IMR-90 (cell line): Measurements from ENCODE around the gene HLA-DOA. TPM values are rescaled to one million over a fixed set of nuclear protein-coding genes. Genes with fewer than 3 reads are reported as not detected.

ENCODE experiments used
- ATAC-seq: fragments of 200-7000 bp; cut with Tn5 transposase; 2 replicates; pipeline ENCODE4 v1.9.1; 2020; ENCODE audit warnings: low read depth, mild to moderate bottlenecking, moderate library complexity
- BruUV-seq: library from RNA; stranded (reverse); fragments of 400-500 nt; replicated peaks from 2 replicates; lab custom pipeline; 2021; lab: Mats Ljungman, UMichigan
- CTCF ChIA-PET: fragments of 300-600 bp; formaldehyde crosslinking; extraction: SDS; loops from one replicate; lab custom pipeline; 2021; ENCODE audit warnings: antibody characterized with exemption; lab: Yijun Ruan, JAX
- POLR2A ChIA-PET: fragments of 300-600 bp; sonication (Branson Sonifier 250); formaldehyde crosslinking; loops from one replicate; lab custom pipeline; 2022; ENCODE audit warnings: antibody characterized with exemption; ENCODE audit not compliant: unreplicated experiment; lab: Charles Lee
- DNase-seq: peaks from one replicate; pipeline ENCODE4 v3.0.0; 2013
- H2AFZ ChIP-seq: replicated peaks from 2 replicates; pipeline ENCODE3; 2013; ENCODE audit warnings: low read length, mild to moderate bottlenecking; ENCODE audit not compliant: poor library complexity
- H2AK5ac ChIP-seq: 2 replicates; pipeline ENCODE4 v1.6.1; 2013; ENCODE audit warnings: low read depth, low read length, inconsistent platforms
- H2AK9ac ChIP-seq: replicated peaks from 2 replicates; pipeline ENCODE3; 2013; ENCODE audit warnings: mild to moderate bottlenecking, low read depth, low read length, moderate library complexity; ENCODE audit not compliant: poor library complexity
- H2BK120ac ChIP-seq: 2 replicates; pipeline ENCODE4 v1.6.1; 2013; ENCODE audit warnings: low read depth, low read length, inconsistent platforms
- H2BK15ac ChIP-seq: 3 replicates; pipeline ENCODE4 v1.6.1; 2013; ENCODE audit warnings: low read depth, low read length, inconsistent platforms
- H2BK20ac ChIP-seq: 2 replicates; pipeline ENCODE4 v1.6.1; 2013; ENCODE audit warnings: low read depth, mild to moderate bottlenecking, inconsistent platforms, low read length, moderate library complexity
- H2BK5ac ChIP-seq: 2 replicates; pipeline ENCODE4 v1.6.1; 2013; ENCODE audit warnings: mild to moderate bottlenecking, low read depth, low read length, inconsistent platforms; ENCODE audit not compliant: poor library complexity, severe bottlenecking
- H3K14ac ChIP-seq: replicated peaks from 2 replicates; pipeline ENCODE4 v1.6.1; 2013; ENCODE audit warnings: low read depth, low read length, inconsistent platforms
- H3K18ac ChIP-seq: 2 replicates; pipeline ENCODE4 v1.6.1; 2013; ENCODE audit warnings: low read depth, low read length, control low read depth
- H3K23ac ChIP-seq: 2 replicates; pipeline ENCODE4 v1.6.1; 2013; ENCODE audit warnings: low read depth, low read length, inconsistent platforms
- H3K27ac ChIP-seq: 2 replicates; pipeline ENCODE4 v1.5.1; 2013; ENCODE audit warnings: mild to moderate bottlenecking, control low read depth, low read length; ENCODE audit not compliant: insufficient read depth
- H3K27me3 ChIP-seq: 2 replicates; pipeline ENCODE4 v1.6.1; 2013; ENCODE audit warnings: low read length; ENCODE audit not compliant: control insufficient read depth, insufficient read depth
- H3K36me3 ChIP-seq: 2 replicates; pipeline ENCODE4 v1.6.1; 2013; ENCODE audit warnings: low read length, mixed read lengths; ENCODE audit not compliant: control insufficient read depth, insufficient read depth
- H3K4ac ChIP-seq: 2 replicates; pipeline ENCODE4 v1.6.1; 2013; ENCODE audit warnings: low read depth, low read length, inconsistent platforms
- H3K4me1 ChIP-seq: 2 replicates; pipeline ENCODE4 v1.6.1; 2013; ENCODE audit warnings: low read length, mixed read lengths; ENCODE audit not compliant: control insufficient read depth, insufficient read depth
- H3K4me2 ChIP-seq: 2 replicates; pipeline ENCODE4 v1.6.1; 2013; ENCODE audit warnings: low read depth, mild to moderate bottlenecking, control low read depth, low read length, moderate library complexity
- H3K4me3 ChIP-seq: 2 replicates; pipeline ENCODE4 v1.5.1; 2013; ENCODE audit warnings: low read depth, mild to moderate bottlenecking, control low read depth, low read length, moderate library complexity; ENCODE audit not compliant: insufficient read depth
- H3K56ac ChIP-seq: 2 replicates; pipeline ENCODE4 v1.6.1; 2013; ENCODE audit warnings: low read length, inconsistent platforms; ENCODE audit not compliant: insufficient read depth; ENCODE audit errors: extremely low read depth
- H3K79me1 ChIP-seq, 2 experiments: 2 replicates each; pipeline ENCODE4 v1.6.1; 2013; ENCODE audit warnings: low read length in 2 of 2, inconsistent platforms in 1 of 2, low read depth in 1 of 2
- H3K9ac ChIP-seq: 2 replicates; pipeline ENCODE4 v1.6.1; 2013; ENCODE audit warnings: low read depth, low read length, control low read depth
- H3K9me1 ChIP-seq: 2 replicates; pipeline ENCODE4 v1.6.1; 2013; ENCODE audit warnings: low read length, inconsistent platforms; ENCODE audit not compliant: insufficient read depth
- H3K9me3 ChIP-seq: 2 replicates; pipeline ENCODE4 v1.6.1; 2013; ENCODE audit warnings: low read length; ENCODE audit not compliant: control insufficient read depth, insufficient read depth
- H4K20me1 ChIP-seq: 2 replicates; pipeline ENCODE4 v1.6.1; 2013; ENCODE audit warnings: low read length, inconsistent platforms; ENCODE audit not compliant: insufficient read depth
- H4K5ac ChIP-seq: 2 replicates; pipeline ENCODE4 v1.6.1; 2013; ENCODE audit warnings: mild to moderate bottlenecking, low read depth, low read length, control low read depth
- H4K8ac ChIP-seq, 2 experiments: 2 replicates each; pipeline ENCODE4 v1.6.1; 2013; ENCODE audit warnings: low read depth in 2 of 2, low read length in 2 of 2, control low read depth in 1 of 2, inconsistent platforms in 1 of 2
- H4K91ac ChIP-seq: 2 replicates; pipeline ENCODE4 v1.6.1; 2013; ENCODE audit warnings: low read depth, low read length, inconsistent platforms; ENCODE audit not compliant: insufficient read depth
- BHLHE40 ChIP-seq: fragments of 150-350 bp; IDR thresholded peaks from 2 replicates; pipeline ENCODE4 v1.6.1; 2016; ENCODE audit warnings: mild to moderate bottlenecking, low read depth, low read length
- CEBPB ChIP-seq: IDR thresholded peaks from 2 replicates; pipeline ENCODE4 v1.6.1; 2012; ENCODE audit warnings: low read depth, low read length, improper control_type of control experiment
- CHD1 ChIP-seq: IDR thresholded peaks from 2 replicates; pipeline ENCODE4 v1.6.1; 2012; ENCODE audit warnings: low read depth, low read length, improper control_type of control experiment
- MAFK ChIP-seq: IDR thresholded peaks from 2 replicates; pipeline ENCODE4 v1.6.1; 2012; ENCODE audit warnings: low read depth, low read length, improper control_type of control experiment
- MAZ ChIP-seq: IDR thresholded peaks from 2 replicates; pipeline ENCODE4 v1.6.1; 2012; ENCODE audit warnings: low read depth, mild to moderate bottlenecking, low read length, improper control_type of control experiment, moderate library complexity, borderline replicate concordance
- MXI1 ChIP-seq: IDR thresholded peaks from 2 replicates; pipeline ENCODE4 v1.6.1; 2012; ENCODE audit warnings: low read depth, mild to moderate bottlenecking, low read length, moderate library complexity, borderline replicate concordance
- NFE2L2 ChIP-seq: fragments of 150-350 bp; IDR thresholded peaks from 2 replicates; pipeline ENCODE4 v1.6.1; 2016; ENCODE audit warnings: low read depth, mild to moderate bottlenecking, low read length
- RAD21 ChIP-seq: IDR thresholded peaks from 2 replicates; pipeline ENCODE4 v1.6.1; 2012; ENCODE audit warnings: low read length, improper control_type of control experiment
- RCOR1 ChIP-seq: IDR thresholded peaks from 2 replicates; pipeline ENCODE4 v1.6.1; 2012; ENCODE audit warnings: mild to moderate bottlenecking, low read length, improper control_type of control experiment; ENCODE audit not compliant: insufficient replicate concordance
- RFX5 ChIP-seq: IDR thresholded peaks from 2 replicates; pipeline ENCODE4 v1.8.0; 2012; ENCODE audit warnings: low read depth, mild to moderate bottlenecking, low read length, moderate library complexity
- SMC3 ChIP-seq: fragments of 150-350 bp; IDR thresholded peaks from 2 replicates; pipeline ENCODE4 v1.6.1; 2016; ENCODE audit warnings: low read depth, mild to moderate bottlenecking, antibody characterized with exemption, low read length, moderate library complexity
- dilution Hi-C: fragments of 300-500 bp; cut with HindIII; formaldehyde crosslinking; loops from one replicate; pipeline ENCODE4 v1.14.3; 2018; ENCODE audit warnings: low sequenced_read_pairs; ENCODE audit not compliant: unreplicated experiment
- in situ Hi-C: fragments of 300-500 bp; cut with MboI; formaldehyde crosslinking; loops from 3 replicates; pipeline ENCODE4 v1.14.3; 2019; ENCODE audit warnings: low sequenced_read_pairs, inconsistent platforms, mixed read lengths
- intact Hi-C: fragments of 100-400 bp; cut with micrococcal nuclease; formaldehyde crosslinking; loops from 2 replicates; pipeline ENCODE4 v1.10.0; 2022
- polyA plus RNA-seq, 3 experiments: library from polyadenylated mRNA; depleted of rRNA; stranded (reverse); fragments of >200 nt; gene quantifications; 2 replicates each; pipeline ENCODE4 v1.2.3, GENCODE V29; 2012; ENCODE audit warnings: low replicate concordance in 1 of 3
- total RNA-seq: library from RNA; depleted of rRNA; stranded (reverse); fragments of >200 nt; gene quantifications from 2 replicates; pipeline ENCODE4 v1.2.3, GENCODE V29; 2012
- TF ChIP-seq, protein P1 (sequence below): conservative IDR thresholded peaks from 2 replicates; pipeline ENCODE4 v1.5.1; 2012; ENCODE audit warnings: mild to moderate bottlenecking, low read depth, low read length, improper control_type of control experiment
- TF ChIP-seq, protein P2 (sequence below): fragments of 150-350 bp; IDR thresholded peaks from 2 replicates; pipeline ENCODE4 v1.6.1; 2016; ENCODE audit warnings: low read depth, mild to moderate bottlenecking, low read length, moderate library complexity, borderline replicate concordance

Gene HLA-DOA
- total and polyA plus RNA-seq, 2 of the 4 experiments (the other 2 are of a cell fraction) = not detected

DNA sequence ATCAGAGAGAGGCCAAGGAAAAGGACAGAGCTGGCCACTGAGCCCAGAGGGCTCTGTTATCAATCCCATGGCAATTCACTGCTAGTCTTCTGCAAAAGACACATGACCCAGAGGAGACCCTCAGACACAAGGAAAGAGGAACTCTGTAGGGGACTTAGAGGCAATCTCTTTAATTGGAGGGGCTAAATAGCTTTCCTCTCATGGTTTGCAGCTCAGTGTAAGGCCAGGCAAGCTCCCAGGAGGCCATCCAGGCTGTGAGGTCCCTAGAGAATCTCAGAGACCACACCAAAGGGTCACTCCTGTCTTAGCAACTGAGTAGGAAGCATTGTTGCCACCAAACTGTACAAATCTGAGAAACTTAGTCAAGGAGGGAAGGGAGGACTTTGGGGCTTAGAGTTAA lies 10.0 kb upstream of the HLA-DOA start:
- Histone ChIP-seq H3K4ac (no peak overlapping the region), H2AK5ac (no peak overlapping the region), H2AK9ac (no peak overlapping the region), H2BK120ac (no peak overlapping the region), H3K4me3 (no peak overlapping the region), H2AFZ (no peak overlapping the region), H3K9me3 (no peaks in the 10 kb centered on the region), H4K5ac (no peak overlapping the region; the same call in 1 of the 2 replicates), H2BK15ac (no peak overlapping the region), H2BK20ac (no peak overlapping the region), H3K4me1 (no peaks in the 10 kb centered on the region; the same call in 1 of the 2 replicates), H4K8ac (0 out of 4 replicates have a peak overlapping the region, but pooled peaks of 1 of the 2 experiments have one; percentile 41), H3K9me1 (no peaks in the 10 kb centered on the region), H3K4me2 (peak overlapping the region; percentile 89; the same call in 1 of the 2 replicates), H3K18ac (no peak overlapping the region; the same call in 1 of the 2 replicates), H3K27ac (no peak overlapping the region), H3K56ac (no peak overlapping the region), H3K79me1 (no peaks in the 10 kb centered on the region), H3K36me3 (no peaks in the 10 kb centered on the region), H3K23ac (no peak overlapping the region), H4K91ac (no peak overlapping the region), H3K14ac (no peak overlapping the region), H3K9ac (no peak overlapping the region), H4K20me1 (no peaks in the 10 kb centered on the region), H3K27me3 (peaks cover 44% of the 10 kb centered on the region), H2BK5ac (no peak overlapping the region)
- in situ Hi-C loops (loop anchor here (5.0 to 10.0 kb wide), 2 partner anchors 145 to 228 kb away; no protein-coding TSS in a partner anchor), intact Hi-C loops (no loop called here), dilution Hi-C loops (no loop called here)
- TF ChIP-seq CHD1 (no peak), MXI1 (no peak), MAFK (no peak), MAZ (no peak), RAD21 (no peak), RCOR1 (no peak), NFE2L2 (no peak), SMC3 (no peak), CEBPB (no peak), RFX5 (no peak), BHLHE40 (no peak)
- TF ChIP-seq, protein P1, sequence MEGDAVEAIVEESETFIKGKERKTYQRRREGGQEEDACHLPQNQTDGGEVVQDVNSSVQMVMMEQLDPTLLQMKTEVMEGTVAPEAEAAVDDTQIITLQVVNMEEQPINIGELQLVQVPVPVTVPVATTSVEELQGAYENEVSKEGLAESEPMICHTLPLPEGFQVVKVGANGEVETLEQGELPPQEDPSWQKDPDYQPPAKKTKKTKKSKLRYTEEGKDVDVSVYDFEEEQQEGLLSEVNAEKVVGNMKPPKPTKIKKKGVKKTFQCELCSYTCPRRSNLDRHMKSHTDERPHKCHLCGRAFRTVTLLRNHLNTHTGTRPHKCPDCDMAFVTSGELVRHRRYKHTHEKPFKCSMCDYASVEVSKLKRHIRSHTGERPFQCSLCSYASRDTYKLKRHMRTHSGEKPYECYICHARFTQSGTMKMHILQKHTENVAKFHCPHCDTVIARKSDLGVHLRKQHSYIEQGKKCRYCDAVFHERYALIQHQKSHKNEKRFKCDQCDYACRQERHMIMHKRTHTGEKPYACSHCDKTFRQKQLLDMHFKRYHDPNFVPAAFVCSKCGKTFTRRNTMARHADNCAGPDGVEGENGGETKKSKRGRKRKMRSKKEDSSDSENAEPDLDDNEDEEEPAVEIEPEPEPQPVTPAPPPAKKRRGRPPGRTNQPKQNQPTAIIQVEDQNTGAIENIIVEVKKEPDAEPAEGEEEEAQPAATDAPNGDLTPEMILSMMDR = no peak
- TF ChIP-seq, protein P2, sequence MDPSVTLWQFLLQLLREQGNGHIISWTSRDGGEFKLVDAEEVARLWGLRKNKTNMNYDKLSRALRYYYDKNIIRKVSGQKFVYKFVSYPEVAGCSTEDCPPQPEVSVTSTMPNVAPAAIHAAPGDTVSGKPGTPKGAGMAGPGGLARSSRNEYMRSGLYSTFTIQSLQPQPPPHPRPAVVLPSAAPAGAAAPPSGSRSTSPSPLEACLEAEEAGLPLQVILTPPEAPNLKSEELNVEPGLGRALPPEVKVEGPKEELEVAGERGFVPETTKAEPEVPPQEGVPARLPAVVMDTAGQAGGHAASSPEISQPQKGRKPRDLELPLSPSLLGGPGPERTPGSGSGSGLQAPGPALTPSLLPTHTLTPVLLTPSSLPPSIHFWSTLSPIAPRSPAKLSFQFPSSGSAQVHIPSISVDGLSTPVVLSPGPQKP = no peak
- no TSS peak for BruUV-seq
- POLR2A ChIA-PET = no interaction called here
- ATAC-seq (peak; percentile 52), DNase-seq (no peak)
- CTCF ChIA-PET = interaction anchor here (1.0 kb wide), 1 partner anchor 13 kb away, joined by 7 read pairs; no protein-coding TSS in a partner anchor
